GM13977 (cell line): ENCODE data around the gene IRF3.

Experiments used
- DNase-seq: peaks from one replicate; pipeline ENCODE4 v3.0.0; 2012; ENCODE audit warnings: low spot score
- CTCF ChIP-seq: IDR thresholded peaks from 2 replicates; pipeline ENCODE4 v1.5.1; 2012; ENCODE audit warnings: mild to moderate bottlenecking, control low read depth; ENCODE audit not compliant: insufficient read depth; ENCODE audit errors: extremely low read depth, missing control alignments
- in situ Hi-C: fragments of 300-500 bp; cut with MboI; formaldehyde crosslinking; loops from one replicate; pipeline ENCODE4 v1.12.0; 2022; ENCODE audit warnings: low sequenced_read_pairs, low pct_unique_long_range_greater_than_20kb, mixed read lengths, inconsistent platforms; ENCODE audit not compliant: unreplicated experiment

IRF3 gene

DNA sequence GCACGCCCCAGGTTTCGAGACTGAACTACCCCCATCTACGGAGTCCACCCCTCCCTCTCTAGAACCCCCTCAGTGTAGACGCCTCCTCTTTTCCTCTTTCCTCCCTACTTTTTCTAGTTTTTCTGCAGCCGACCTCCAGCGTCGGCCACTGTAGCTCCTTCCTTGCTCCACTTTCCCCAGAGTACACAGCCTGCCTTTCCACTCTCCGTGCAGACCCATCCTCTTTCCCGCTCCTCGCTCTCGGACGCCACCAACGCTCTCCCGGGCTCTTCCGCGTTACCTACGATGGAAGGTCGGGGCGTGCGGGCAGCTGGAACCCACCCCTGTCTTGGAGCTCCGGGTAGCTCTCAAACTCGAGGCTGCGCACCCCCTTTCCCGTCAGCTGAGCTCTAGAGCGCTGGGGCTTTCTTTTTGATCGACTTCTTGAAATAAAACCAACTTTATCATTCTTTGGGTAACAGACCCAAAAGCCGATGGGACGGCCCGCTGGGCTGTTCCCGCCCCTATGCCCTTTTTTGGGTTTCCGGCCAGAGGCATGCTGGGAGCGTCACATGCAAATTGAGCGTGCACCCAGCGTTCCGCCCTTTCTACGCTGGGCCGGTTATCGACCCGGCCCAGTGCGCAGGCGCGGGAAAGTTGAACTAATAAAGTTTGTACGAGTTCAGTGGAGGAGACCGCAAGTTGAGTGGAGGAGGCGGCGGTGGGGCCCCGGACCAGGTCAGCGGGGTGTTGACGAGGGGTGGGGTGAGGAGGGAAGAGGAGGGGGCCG is at the start of gene IRF3, which contains the start of gene BCL2L12:
Gene IRF3, minus strand, starts transcription at position 507 of the 769 bp plus-strand sequence. CDS start 1,019 bp downstream, outside the sequence.
Gene BCL2L12, plus strand, starts transcription at position 583 of the 769 bp plus-strand sequence. CDS start 760 bp downstream, outside the sequence.
- TF ChIP-seq CTCF: no peak
- in situ Hi-C loops: no loop called here
- peak; percentile 99 for DNase-seq

DNA sequence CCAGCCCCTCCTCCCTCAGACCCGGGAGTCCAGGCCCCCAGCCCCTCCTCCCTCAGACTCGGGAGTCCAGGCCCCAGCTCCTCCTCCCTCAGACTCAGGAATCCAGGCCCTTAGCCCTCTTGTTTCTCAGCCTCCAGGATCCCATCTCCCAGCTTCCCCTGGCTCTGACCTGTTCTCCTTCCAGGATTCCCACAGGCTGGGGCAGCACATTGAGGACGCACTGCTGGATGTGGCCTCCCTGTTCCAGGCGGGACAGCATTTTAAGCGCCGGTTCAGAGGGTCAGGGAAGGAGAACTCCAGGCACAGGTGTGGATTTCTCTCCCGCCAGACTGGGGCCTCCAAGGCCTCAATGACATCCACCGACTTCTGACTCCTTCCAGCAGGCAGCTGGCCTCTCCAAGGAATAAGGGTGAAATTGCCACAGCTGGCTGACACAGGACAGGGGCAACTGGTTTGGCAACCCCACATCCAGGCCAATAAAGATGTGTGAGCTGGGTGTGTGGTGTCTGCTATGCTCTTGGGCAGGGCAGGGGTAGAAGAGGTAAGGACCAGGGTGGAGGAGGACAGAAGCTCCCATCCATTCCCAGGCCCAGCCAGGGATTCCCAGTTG is 47.7 kb upstream of the IRF3 start:
- no peak for DNase-seq
- in situ Hi-C loops: no loop called here
- no peak for TF ChIP-seq CTCF

GRCh38 chr19:49712397-49712859 is 46.8 kb upstream of the IRF3 start:
- in situ Hi-C loops: no loop called here
- no peak for TF ChIP-seq CTCF
- DNase-seq: no peak

DNA sequence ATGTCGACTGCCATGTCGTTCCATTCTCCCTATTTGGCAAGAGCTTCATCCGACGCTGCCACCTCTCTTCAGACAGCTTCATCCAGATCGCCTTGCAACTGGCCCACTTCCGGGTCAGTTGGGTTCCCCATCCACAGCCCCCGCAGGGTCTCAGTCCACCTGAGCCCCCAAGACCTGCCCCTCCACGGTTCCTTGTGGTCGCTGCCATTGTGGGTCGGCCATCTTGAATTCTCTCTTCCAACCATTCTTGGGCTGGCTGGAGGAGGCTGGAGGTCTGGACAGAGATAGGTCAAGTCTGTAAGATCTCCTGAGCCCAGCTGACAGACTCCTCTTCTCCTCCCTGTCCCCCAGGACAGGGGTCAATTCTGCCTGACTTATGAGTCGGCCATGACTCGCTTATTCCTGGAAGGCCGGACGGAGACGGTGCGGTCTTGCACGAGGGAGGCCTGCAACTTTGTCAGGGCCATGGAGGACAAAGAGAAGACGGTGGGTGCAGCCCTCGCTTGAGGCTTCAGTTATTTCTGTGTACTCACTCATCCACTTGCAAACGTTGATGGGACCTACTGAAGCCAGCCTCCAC is 44.8 kb upstream of the IRF3 start:
- no peak for TF ChIP-seq CTCF
- in situ Hi-C loops: no loop called here
- no peak for DNase-seq

DNA sequence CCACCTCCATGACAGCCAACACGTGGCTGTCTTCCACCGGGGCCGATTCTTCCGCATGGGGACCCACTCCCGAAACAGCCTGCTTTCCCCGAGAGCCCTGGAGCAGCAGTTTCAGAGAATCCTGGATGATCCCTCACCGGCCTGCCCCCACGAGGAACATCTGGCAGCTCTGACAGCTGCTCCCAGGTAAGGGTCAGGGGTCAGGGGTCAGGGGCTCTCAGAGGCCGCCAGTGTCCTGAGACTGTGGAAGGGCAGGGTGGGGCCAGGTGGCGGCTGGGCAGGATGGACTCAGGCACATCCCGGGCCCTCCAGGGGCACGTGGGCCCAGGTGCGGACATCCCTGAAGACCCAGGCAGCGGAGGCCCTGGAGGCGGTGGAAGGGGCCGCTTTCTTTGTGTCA is 40.3 kb upstream of the IRF3 start:
- TF ChIP-seq CTCF: no peak
- no peak for DNase-seq
- in situ Hi-C loops: no loop called here

- DNase-seq: no peak
- in situ Hi-C loops: no loop called here
- no peak for TF ChIP-seq CTCF
Measured at GRCh38 chr19:49704888-49705642, 39.4 kb upstream of the IRF3 start.
